Dedifferentiated amniotic fluid mesenchymal stem cell (primary cell): ENCODE measurements around the gene ARHGAP26.

Source experiments
- DNase-seq: peaks from one replicate; pipeline ENCODE4 v3.0.0-alpha.2; 2016; ENCODE audit errors: extremely low spot score

The ARHGAP26 gene

DNA sequence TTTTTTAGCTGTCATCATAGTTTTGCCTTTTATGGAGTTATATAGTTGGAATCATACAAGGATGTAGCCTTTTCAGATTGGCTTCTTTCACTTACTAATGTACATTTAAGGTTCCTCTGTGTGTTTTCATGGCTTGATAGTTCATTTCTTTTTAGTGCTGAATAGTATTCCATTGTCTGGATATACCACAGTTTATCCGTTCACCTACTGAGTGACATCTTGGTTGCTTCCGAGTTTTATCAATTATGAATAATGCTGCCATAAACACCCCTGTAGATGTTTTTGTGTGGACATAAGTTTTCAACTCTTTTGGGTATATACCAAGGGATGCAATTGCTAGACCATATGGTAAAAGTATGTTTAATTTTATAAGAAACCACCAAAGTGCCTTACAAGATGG lies 497.0 kb downstream of the ARHGAP26 start:
- DNase-seq, result no peak

DNA sequence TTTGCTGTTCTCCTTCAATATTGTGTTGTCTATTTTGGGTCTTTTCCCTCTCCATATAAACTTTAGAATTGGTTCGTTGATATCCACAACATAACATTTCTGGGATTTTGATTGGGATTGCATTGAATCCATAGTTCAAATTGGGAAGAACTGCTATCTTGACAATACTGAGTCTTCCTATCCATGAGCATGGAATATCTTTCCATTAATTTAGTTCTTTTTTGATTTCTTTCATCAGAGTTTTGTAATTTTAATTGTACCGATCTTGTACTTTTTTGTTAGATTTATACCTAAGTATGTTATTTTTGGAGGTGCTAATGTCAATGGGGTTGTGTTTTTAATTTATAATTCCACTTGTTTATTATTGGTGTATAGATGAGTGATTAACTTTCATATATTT lies 498.2 kb downstream of the ARHGAP26 start:
- no peak for DNase-seq

DNA sequence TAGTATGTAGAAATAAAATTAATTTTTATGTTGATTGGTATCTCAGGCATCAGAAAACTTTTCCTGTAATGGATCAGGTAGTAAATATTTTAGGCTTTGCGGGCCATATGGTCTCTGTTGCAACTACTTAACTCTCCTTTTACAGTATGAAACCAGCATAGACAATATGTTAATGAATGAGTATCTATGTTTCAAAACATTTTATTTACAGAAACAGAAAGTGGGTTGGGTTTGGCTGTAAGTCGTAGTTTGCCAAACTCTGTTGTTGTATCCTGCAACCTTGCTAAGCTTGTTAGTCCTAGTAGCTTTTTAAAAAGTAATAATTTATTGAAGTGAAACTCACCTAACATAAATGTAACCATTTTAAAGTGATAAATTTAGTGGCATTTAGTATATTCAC lies 501.3 kb downstream of the ARHGAP26 start:
- no peak for DNase-seq

DNA sequence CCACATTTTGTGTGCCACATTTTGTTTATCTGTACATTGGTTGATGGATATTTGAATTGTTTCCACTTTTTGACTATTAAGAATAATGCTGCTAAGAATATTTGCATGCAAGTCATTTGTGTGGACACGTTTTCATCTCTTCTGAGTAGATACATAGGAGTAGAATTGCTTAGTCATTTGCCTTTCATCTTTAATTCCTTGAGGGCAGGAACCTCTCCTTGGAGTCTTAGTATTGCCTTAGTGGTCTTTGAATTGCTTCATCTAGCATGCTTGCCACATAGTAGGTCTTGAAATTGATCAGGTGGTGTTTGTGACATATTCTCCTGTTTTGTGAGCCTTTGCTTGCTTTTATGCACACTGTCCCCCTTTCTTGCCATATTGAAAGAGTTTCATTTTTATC lies 504.8 kb downstream of the ARHGAP26 start:
- no peak for DNase-seq

DNA sequence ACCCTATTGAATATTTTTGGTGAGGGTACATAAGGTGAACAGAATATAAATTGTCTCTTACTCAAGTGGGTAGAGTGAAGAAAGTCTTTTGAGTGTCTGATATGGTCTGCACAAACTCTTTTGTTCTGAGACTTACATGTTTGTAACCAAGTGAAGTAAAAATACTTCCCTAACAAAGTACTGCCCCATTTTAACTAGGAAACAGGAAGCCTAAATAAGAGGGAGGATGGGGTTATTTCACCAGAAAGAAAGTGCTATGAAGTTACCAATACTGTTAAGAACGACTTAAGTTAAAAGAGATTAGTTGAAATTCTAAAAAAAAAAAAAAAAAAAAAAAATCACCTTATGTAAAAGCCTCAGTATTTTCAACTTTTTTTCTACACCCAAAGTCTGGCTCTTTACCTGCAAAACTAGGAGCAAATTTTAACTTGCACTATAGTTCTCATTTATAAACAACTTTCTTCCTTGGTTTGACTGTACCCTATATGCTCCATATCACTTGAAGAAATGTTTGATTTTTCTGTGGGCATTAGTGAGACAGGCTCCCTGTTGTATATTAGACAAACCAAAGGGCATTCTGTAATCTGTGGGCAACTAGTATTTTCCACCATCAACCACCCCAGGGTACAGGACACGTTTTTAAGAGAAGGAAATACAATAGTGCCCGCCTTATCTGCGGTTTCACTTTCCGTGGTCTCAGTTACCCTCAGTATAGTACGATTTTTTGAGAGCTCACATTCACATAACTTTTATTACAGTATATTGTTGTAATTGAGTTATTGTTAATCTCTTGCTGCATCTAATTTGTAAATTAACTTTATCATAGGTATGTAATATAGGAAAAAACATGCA lies 505.6 kb downstream of the ARHGAP26 start:
- no peak for DNase-seq

DNA sequence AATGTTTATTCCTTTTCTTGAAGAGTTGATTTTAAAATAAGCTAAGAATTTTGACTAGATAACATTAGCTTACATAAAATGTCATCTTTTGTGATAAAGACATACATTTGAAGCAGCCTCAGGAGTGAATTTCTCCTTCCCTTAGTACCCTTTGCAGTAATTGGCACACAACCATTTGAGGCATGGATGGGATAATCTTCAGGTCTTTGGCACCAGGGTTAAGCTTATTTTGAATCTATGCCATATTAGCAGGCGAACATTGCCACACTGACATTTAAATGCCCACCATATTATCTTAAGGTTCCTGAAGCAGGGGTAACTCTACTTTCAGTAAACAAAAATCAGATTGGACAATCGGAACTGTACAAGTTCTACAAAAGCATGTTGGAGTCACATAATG lies 507.4 kb downstream of the ARHGAP26 start:
- DNase-seq, result no peak
